GM21576 (cell line): ENCODE results near the gene MRPS2.

ENCODE experiments used
- ATAC-seq: cut with Tn5 transposase; IDR thresholded peaks from one replicate; pipeline ENCODE4 v1.9.1; 2021; ENCODE audit warnings: mild to moderate bottlenecking, moderate library complexity; ENCODE audit not compliant: unreplicated experiment

Gene MRPS2

DNA sequence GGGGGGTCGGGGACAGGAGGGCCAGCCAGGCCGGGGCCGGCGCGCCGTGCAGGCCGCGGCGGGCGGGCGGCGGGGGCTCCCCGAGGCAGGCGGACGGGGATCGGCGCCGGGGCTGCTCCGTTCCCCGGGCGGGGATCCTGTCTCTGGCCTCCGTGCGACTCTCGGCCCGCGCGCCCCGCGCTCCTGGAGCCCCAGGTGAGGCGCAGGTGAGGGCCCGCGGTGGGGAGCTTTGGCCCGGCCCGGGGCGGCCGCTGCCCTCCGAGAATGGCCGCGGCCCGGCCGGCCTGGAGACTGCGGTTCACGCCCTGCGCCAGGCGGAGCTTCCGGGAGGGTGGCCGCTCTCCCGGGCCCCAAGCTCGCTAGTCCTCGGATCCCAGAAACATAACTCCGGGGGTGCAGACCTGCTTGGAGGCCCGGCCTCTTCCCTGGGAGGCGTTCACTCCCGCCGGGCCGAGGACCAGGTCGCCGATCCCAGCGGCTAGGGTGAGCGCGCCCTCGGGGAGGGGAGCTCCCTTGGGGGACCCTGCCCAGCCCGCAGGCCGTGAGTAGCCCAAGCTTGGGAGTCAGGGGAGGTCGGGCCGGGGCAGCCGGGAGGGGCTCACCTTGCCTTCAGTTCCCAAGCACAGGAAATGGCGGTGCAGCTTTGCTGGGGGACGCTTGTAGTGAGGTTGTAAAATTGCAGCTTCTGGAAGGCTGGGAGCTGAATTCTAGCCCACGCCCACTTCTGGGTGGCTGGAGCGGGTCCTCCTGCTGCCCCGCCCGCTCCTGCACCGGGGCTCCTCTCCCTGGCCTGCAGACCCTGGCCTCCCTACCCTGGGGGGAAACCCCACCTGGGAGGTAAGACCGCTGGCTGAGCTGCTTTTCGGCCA, 20.2 kb upstream of the MRPS2 start:
- no peak for ATAC-seq

DNA sequence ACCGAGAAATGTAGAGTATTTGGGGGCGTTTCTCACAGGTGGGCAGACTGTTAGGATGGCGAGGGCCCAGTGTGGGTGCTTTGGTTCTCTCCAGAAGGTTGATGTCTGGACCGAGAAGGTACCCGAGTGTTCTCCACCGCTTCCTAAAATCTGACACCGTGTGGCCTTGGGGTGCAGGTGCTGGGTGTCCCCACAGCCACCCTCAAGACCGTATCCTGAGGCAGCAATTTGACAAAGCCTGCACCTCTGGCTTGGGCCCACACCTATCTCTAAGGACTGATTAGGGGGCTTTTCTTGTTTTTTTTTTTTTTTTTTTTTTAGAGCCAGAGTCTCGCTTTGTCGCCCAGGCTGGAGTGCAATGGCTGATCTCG, 19.6 kb upstream of the MRPS2 start:
- ATAC-seq: no peak

DNA sequence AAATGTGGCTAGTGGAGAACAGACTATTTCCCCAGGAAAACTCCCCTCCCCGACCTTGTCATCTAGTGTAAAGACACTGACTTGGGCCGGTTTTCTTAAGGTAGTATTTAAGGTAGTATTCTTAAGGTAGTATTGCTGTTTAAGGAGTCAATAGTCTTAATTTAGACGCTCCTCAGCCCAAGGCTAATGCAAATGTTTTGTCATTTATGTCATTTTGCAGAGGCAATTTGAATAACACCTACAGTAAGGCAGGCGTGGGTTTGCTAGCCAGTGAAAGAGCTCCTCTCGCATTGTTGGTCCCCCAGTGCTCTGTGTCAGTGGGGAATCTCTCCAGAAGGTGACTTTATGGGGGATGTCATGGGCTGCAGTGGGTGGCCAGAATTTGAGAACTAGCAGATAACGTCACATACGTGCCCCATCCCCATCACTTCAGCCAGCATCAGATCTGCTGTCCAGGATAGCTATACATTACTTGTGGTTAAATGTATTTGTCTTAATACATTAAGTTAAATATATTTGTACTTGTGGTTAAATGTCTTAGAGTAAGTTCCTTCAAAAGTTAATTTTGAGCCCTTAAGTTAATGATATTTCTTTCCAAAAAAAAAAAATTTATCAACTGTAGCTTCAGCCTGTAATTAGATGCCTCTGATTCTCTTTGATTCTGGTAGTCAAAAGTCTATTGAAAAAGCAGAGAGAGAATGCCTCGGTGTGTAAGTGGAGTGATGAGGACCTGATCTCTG, 18.3 kb upstream of the MRPS2 start:
- ATAC-seq: no peak

DNA sequence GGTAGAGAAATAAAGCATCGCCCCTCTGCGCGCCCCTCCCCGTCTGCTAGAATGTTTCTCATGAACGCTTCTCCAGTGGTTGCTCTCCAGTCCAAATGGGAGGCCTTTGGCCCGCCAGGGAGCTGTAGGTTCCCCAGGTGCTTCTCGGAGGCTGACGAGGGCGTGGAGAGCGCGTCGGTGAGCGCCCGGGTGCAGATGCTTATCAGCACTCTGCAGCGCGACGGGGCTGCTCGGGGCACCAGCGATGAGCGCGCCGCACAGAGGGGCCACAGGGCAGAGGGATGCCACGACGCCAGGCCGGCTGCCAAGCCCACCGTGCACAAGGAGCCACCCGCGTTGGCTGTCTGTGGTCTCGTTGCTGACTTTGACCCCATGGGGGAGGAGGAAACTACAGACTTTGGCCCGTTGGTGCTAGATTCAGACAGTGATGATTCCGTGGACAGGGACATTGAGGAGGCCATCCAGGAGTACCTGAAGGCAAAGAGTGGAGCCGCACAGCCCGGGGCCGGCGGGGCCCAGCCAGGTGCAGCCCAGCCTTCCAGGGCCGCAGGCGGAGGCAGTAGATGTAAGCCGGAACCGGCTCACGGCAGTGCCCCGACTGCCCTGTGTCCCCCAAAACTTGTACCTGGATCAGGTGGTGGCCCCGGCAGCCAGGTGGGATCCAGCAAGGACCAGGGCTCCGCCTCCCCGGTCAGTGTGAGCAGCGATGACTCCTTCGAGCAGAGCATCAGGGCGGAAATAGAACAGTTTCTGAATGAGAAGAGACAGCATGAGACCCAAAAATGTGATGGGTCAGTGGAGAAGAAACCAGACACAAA, 15.8 kb upstream of the MRPS2 start:
- no peak for ATAC-seq

DNA sequence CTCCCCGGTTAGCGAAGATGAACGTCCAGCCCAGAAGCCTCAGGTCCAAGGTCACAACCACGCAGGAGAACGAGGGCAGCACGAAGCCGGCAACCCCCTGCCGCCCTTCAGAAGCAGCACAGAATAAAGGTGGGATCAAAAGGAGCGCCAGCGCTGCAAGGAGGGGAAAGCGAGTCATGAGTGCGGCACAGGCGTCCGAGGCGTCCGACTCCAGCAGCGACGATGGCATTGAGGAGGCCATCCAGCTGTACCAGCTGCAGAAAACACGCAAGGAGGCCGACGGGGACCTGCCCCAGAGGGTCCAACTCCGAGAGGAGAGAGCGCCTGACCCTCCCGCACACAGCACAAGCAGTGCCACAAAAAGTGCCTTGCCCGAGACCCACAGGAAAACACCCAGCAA, 15.1 kb upstream of the MRPS2 start:
- ATAC-seq: no peak

DNA sequence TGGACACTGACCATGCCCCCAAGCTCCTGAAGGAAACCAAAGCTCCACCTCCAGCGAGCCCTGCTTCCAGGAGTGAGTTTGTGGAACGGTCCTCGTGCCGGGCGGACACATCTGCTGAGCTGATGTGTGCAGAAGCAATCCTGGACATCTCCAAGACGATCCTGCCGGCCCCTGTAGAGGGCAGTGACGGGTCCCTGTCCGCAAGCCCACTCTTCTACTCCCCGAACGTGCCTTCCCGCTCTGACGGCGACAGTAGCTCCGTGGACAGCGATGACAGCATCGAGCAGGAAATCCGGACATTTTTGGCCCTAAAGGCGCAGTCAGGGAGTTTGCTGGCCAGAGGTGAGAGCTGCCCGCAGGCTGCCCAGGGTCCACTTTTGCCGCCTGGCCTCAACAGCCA, 14.7 kb upstream of the MRPS2 start:
- ATAC-seq: no peak

DNA sequence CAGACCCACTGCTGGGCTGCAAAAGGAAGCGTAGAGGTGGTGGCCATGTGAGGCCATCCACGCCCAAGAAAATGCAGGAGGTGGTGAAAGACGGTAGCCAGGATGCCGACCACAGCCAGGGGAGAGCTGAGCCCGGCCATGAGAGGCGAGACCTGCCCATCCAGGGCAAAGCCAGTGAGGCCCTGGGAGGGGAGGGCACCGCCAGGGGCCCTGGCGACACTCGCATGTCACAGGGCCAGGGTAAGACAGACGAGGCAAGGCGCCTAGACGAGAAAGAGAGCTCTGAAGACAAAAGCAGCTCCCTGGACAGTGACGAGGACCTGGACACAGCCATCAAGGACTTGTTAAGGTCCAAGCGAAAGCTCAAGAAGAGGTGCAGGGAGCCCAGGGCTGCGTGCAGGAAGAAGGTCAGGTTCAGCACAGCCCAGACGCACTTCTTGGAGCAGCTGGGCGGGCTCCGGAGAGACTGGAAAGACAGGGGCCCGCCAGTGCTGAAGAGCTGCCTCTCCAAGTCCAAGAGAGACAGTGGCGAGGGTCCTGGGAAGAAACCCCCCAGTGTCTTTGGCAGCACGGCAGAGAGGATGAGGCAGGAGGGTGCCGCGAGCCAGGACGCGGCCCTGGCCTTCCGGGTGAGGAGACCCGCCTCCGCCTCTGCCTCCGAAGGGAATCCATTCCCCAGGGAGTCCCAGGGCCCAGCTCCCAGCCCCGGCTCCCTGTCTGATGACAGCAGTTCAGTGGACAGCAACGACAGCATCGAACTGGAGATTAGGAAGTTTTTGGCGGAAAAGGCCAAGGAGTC, 14.0 kb upstream of the MRPS2 start:
- no peak for ATAC-seq

DNA sequence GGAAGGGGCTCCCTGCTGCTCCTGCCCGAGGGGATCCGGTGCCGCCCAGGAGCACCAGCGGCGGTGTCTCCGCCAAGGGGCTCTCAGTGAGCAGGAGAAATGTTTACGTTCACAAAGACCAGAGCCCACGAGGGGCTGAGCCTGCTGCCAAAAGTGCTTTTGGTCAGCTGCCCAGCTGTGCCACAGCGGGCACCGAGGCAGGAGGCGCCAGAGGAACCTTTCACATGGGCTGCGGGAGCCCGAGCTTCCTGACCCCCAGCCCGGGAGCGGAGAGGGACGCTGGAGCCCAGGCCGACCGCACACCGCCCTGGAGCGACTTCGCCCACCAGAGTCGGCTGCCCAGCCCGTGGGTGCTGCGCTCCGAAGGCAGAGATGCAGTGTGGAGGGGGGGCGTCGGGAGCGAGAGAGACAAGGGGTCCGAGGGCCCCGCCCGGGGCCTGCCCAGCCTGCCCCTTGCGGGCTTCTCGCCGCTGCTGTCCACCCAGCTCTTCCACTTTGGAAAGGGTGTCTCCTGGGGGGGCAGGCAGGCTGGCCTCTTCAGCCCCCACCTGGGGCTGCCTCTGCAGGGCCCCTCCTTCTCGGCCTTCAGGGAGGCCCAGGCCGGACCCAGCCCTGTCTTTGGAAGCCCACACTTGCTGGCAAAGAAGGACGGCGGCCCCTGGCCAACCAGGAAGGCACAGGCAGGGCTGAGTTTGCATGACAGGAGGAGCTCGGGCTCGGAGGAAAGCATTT, 13.0 kb upstream of the MRPS2 start:
- no peak for ATAC-seq

DNA sequence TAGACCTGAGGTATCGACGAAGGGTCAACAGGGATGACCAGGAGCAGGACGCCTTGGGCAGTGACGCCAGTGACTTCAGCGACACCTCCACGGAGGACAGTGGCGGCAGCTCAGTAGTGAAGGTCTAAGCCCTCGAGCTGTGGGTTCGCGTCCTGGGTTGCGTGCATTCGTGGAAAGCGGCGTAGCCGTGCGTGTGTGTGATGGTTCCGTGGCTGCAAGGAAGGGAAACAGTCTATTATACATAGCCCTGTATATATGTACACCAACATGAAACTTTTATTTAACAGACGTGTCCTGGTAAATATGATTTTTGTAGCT, 12.5 kb upstream of the MRPS2 start:
- ATAC-seq: no peak

DNA sequence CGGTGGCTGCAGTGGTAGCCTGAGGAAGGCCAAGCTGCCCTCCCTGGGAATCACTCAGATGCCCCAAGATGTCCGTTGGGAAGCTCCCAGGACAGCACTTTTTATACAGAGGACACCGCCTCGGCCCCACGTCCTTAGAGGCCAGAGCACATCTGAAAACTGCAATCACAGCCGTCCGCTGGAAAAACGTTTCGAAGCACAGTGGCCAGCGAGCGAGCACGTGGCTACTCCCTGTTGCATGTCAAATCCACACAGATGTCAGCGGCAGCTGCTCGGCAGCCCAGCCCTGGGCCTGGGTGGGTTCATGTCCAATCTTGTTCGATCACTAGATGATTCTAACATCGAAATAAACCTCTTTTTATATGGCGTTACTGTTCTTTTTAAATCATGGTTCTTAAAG, 12.0 kb upstream of the MRPS2 start:
- no peak for ATAC-seq

DNA sequence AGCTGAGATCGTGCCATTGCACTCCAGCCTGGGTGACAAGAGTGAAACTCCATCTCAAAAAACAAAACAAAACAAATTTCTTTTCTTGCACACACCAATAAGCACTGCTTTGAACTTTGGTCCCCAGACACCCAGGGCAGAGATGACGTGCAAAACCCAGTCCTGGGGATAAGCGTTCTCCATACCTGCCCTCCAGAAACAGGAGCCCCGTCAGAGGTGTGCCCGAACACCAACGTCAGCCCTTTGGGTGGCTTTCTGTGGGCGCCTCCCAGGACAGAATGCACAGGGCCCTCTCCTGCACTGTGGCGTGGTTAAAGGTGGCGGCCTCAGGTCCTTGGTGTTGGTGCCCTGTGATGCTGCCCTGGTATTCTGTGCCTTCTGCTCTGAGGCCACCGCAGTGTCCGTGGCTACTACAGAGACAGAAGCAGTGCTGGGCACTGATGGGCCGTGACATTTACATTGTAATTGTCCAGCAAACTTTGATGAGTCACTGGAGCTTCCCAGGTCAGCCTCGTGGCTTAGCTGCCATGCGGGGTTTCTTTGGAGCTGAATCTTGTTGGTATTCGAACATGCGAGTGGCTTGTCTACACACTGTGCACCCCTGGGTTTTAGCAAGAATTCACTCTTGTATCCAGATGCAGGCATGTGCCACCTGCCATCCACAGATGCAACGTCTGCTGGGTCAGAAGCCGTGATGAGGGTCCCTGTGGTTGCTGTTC, 11.1 kb upstream of the MRPS2 start:
- no peak for ATAC-seq

DNA sequence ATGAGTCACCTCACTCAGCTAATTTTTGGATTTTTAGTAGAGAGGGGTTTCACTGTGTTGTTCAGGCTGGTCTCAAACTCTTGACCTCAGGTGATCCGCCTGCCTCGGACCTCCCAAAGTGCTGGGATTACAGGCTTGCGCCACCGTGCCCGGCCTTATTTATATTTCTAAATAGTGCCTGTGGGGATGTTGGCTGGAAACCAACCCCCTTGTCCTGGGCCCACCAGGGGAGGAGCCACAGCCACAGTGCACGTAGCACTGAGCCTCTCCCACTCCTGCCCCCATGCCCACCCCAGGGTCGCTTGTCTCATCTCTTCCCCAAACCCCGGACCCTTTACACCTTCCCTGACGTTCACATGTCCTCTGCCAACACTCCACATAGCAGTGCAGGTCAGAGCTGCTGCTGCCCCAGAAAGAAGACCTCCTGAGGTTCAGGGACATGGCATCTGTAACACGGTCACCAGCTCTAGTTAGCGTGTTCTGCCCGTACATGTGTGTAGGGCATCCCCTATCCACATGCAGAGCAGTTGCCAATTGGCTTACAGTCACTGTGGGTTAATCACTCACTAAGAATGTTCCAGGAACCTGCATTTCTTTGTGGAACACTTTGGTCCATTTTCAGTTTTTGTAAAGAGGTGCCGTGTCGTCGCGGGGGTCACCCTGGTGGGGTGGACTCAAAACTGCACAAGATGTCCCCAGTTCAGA, 10.2 kb upstream of the MRPS2 start:
- ATAC-seq: no peak

DNA sequence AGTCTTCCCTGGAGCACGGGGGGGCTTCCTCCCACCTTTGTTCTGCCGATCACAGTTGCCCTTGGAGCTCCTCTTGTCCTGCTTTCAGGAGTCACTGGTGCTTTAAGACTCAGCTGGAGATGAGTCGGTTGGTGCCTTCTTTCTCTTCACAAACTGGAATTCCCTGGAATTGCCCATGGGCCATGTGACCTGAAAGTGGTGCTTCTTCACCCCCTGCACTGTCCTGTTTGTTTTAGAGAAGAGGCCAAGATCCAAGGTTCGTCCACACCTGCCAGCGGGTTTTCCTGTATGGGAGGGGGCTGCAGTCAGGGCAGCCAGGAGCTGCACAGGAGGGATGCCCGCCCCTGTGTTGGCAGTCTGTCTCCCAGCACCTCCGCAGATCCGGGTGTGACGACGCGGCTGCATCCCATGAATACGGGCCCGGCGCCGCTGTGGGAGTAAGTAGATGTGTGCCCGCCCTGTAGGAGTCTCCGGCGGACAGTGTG, 9.5 kb upstream of the MRPS2 start:
- no peak for ATAC-seq

DNA sequence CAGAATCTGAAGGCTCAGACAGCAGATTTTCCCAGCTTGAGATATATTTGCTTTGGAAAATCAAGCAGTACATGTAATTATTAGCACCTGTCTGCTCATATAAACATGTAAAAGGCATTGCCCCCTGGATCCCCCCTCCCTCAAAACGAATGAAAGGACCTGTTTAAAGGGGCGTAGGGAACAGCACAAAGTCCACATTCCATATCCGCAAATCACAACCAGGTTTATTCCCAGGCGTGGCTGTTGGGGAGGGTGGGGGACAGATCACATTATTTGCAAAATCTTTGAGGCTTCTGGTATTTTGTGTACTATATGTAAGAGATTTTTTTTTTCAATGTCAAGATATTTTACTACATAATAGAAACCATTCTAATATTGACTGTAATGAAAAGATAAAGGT, 8.7 kb upstream of the MRPS2 start:
- ATAC-seq: no peak

DNA sequence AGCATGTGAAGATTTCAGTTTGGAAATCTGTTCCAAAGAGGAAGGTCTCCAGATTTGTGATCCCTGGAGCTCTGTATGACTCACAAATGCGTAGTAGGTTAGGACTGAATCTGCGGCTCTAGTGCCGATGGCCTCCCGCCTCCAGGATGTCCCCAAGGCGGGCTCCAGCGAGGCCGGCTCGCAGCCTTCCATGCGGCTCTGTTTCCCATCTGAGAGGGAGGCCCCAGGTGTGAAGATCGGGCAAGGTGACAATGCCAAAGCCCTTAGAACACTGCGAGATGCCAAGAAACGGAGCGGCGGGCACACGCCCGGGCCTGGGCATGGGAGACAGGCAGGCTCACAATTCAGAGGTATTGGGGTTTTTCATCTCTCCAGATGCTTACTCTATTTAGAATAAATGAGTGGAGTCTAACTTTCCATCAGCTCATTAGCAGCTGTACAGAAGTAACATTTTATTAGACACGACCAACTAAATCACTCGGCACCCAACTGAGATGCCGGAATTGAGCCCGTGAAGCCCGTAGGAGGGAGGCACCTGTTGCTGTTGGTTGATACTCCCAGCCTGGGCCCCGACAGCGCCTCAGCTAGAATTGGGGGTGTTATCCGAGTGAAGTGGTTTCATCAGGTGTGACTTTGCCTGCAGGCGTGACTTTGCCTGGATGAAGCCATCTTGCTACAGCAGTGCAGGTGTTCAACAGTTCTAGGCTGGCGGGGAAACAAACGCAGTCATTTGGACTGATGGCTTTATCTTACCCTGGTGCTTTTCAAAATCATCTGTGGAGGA, 7.4 kb upstream of the MRPS2 start:
- ATAC-seq: no peak

DNA sequence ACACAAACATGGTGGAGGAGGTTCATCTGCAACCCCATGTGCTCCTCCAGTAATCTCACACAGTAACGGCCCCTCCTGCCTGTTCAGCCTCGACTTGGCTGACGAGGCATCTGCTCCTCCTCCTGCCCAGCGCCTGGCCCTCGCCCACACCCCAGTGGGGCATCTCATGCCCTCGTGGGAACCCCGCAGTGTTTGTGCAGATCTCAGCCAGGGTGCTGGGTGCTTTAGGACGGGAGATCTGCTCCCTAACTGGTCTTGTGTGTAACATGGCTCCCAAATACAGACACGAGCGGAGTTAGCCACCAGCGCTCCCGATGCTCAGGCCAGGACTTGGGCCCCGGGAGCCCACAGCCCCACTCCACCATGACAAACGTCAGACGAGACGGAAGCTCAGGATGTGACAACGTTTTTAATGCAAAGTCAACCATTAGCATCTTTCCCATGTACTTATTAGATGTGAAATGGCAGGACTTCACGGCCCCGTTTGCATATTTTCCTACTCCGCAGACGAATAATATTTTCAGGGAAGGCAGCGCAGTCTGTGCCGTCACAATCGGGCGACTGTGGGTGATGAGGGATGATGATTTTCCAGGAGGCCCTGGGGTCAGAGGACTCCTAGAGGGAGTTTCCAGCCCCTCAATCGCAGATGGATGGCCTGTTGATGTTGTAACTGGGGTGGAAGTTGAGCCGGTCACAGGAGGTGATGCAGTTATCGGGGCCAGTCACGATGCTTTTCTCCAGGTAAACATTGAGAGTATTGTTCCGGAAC, 5.5 kb upstream of the MRPS2 start:
- no peak for ATAC-seq

DNA sequence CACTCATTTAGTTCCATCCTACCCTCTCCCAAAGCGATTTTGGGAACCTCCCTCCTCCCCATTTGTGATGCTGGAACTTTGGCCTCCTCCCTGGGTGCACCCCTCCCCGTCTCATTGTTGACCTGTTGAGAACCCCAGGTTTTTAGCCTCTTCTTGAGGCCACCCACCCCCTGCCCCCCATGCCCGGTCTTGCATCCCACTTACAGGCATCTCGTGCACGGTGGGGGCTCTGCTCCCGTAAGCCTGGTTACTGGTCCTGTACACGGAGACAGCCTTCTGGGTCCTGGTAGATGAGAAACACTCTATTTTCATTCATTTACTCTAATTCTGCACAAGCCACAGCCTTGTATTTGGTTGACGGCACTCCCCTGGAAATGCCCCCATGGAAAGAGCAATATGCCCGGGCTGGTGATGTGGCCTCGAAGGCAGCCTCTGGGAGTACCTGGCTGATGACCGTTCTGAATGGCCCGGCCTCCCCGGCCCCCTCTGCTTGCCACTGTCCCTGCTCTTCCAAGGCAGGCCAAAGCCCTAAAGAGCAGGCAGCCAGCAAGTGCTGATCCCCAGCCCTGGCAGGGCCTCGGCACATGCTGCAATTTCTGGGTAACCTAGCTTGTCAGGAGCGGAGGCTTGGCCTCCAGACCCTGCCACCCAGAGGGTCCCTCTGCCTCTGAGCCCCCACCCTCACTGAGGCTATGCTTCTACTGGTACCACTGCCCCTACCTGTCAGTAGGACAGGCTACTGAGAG, 1.9 kb upstream of the MRPS2 start:
- ATAC-seq: no peak
